ENCODE measurements around the gene FOCAD.
A peak's percentile ranks its signal among the peaks of the same experiment; 100 is the strongest.

FOCAD gene

DNA sequence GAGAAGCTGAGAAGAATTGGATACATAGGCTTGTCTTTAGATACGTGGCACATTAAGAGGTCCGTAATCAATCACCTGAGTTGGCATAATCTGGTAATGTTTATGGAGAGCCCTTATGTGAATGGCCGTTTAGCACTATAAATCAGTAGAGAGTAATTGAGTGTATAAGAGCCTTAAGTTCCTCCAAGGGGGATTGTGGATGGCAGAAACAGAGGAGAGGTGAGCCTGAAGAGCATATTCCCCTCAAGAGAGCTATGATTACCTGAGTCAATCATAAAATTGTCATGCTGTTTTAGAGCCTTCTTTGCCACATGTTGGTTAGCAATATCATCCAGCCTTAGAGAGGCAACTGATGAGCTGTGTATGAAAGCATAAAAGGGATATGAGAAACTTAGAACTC is 58.8 kb downstream of the FOCAD start:
- H3K4me3 ChIP-seq (replicated peaks; ENCODE audit: low read depth, low read length) = no peak overlapping the region
- no peak for DNase-seq (ENCODE audit: low read depth)
- no peak for TF ChIP-seq CTCF (IDR thresholded peaks at IDR 0.05; ENCODE audit: low read length, missing control alignments)

DNA sequence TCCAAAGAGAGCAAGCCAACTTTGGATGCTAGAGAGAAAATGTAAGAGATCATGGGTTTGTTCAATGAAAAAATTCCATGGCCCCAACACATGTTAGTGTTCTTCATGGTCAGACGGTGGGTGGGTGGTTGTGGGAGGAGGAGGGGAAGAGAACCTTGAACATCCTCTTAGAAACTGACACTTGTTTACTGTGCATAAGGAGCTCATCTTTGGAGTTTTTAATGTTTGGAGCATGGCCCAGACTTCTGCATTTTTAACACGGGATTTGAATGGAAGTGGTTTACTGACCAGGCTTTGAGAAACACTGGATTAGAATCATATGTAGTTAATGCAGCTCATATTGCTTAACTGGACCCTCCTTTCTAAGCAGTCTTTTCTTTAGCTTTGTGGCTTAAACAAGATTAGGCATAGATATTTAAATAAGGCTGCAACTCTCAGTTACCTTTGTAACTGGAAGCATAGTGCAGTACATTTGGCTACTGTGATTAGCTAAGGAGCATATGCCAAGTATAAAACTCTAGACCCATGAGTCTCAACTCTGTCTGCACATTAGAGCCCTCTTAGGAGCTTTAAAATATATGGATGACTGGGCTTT is 60.1 kb downstream of the FOCAD start:
- no peak overlapping the region for H3K4me3 ChIP-seq (replicated peaks; ENCODE audit: low read depth, low read length)
- DNase-seq (ENCODE audit: low read depth) = no peak
- no peak for TF ChIP-seq CTCF (IDR thresholded peaks at IDR 0.05; ENCODE audit: low read length, missing control alignments)

DNA sequence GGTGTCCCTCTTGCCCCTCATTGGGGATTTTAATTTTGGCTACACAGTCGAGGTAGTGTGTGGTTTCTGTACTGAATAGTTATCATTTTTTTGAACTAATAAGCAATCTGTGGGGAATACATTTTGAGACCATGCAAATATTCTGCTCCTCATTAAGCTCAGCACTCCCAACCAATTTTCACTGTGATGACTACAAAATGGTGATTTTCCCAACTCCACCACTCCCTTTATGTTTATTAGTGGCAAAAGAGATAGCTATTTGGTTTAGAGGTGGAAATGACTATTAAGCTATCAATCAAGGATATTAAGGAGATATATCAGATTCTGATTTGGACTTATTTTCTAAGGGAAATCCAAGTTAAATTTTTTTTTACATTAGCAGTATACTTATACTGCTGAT is 62.9 kb downstream of the FOCAD start:
- no peak for TF ChIP-seq CTCF (IDR thresholded peaks at IDR 0.05; ENCODE audit: low read length, missing control alignments)
- no peak for DNase-seq (ENCODE audit: low read depth)
- no peak overlapping the region for H3K4me3 ChIP-seq (replicated peaks; ENCODE audit: low read depth, low read length)

- DNase-seq (ENCODE audit: low read depth) = no peak
- TF ChIP-seq CTCF (IDR thresholded peaks at IDR 0.05; ENCODE audit: low read length, missing control alignments) = no peak
- no peak overlapping the region for H3K4me3 ChIP-seq (replicated peaks; ENCODE audit: low read depth, low read length)
These were observed 65.6 kb downstream of the FOCAD start for GRCh38 chr9:20749496-20750198.

GRCh38 chr9:20753761-20754160 is 69.7 kb downstream of the FOCAD start:
- no peak for TF ChIP-seq CTCF (IDR thresholded peaks at IDR 0.05; ENCODE audit: low read length, missing control alignments)
- DNase-seq (ENCODE audit: low read depth) = no peak
- H3K4me3 ChIP-seq (replicated peaks; ENCODE audit: low read depth, low read length) = no peak overlapping the region

- H3K4me3 ChIP-seq (replicated peaks; ENCODE audit: low read depth, low read length) = no peak overlapping the region
- DNase-seq (ENCODE audit: low read depth) = peak; percentile 36
- no peak for TF ChIP-seq CTCF (IDR thresholded peaks at IDR 0.05; ENCODE audit: low read length, missing control alignments)
These were observed 70.5 kb downstream of the FOCAD start for GRCh38 chr9:20754556-20754955.

Data from fibroblast of pulmonary artery (primary cell).